HG03280 (cell line): ENCODE data around the gene ADARB2.
"Not testable (repeated sequence)": the region's sequence is repeated elsewhere in the genome, so short reads cannot be mapped to it uniquely, and the experiment has no call there.

Experiments used
- ATAC-seq: cut with Tn5 transposase; IDR thresholded peaks from one replicate; pipeline ENCODE4 v1.9.1; 2021; ENCODE audit warnings: mild to moderate bottlenecking, moderate library complexity; ENCODE audit not compliant: unreplicated experiment

ADARB2 gene

DNA sequence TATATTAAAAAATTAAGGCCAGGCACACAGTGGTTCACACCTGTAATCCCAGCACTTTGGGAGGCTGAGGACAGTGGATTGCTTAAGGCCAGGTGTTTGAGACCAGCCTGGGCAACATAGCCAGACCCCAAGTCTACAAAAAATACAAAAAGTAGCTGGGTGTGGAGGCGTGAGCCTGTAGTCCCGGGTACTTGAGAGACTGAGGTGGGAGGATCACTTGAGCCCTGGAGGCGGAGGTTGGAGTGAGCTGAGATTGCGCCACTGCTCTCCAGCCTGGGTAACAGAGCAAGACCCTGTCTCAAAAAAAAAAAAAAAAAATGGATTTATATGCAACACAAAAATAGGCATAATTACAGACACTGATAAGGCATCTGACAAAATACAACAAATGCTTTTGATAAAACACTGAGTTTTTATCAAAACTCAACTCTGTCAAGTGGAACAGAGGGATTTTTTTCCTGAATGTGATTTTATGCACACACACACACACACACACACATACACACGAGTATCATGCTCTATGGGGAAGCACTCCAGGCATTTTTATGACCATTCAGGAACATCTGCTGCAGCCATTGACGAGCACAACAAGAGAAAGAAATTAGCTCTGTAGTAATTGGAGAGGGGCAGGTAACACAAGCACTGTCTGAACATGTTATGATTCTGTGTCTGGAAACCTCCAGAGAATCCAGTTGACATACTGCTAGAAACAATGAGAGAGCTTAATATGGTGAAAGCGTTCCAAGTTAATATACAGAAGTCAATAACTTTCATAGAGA, 488.0 kb downstream of the ADARB2 start:
- ATAC-seq: no peak

DNA sequence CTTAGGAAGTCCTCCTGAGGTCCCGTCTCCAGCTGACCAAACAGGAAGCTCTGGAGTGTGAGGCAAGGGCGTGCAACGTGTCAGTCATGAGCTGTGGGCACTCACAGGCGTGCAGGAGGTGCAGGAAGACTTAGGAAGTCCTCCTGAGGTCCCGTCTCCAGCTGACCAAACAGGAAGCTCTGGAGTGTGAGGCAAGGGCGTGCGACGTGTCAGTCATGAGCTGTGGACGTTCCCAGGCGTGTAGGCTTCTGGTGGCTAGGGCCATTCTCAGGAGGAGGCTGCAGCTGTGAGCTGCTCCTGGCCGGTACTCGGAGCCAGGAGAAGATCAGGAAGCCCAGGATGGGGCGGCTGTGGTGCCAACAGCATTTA, 489.1 kb downstream of the ADARB2 start:
- not testable (repeated sequence) for ATAC-seq

DNA sequence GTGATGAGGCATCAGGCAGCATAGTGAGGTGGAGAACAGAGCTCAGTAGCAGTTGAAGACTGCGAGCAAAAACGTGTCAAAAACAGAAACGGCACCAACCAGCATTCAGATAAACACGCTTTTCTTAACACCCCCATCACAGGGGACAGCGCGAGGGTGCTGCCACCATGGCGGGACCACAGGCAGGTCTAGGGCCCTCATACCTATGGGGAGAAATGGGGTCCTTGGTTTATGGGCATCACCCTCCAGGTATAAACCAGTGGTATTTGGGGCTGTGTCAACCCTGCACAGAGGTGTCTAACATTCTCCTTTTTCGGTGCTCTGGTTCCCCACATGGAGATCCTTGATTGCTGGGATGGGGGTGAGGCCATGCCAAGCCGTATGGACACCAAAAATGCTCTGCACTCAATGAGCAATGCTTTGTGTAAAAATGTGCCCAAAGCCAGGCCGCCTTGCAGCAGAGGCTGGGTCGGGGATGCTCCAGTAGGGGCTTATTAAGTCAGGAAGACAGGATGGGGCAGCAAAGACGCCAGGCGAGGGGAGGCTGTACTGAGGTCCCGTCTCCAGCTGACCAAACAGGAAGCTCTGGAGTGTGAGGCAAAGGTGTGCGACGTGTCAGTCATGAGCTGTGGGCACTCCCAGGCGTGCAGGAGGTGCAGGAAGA, 489.6 kb downstream of the ADARB2 start:
- no peak for ATAC-seq

DNA sequence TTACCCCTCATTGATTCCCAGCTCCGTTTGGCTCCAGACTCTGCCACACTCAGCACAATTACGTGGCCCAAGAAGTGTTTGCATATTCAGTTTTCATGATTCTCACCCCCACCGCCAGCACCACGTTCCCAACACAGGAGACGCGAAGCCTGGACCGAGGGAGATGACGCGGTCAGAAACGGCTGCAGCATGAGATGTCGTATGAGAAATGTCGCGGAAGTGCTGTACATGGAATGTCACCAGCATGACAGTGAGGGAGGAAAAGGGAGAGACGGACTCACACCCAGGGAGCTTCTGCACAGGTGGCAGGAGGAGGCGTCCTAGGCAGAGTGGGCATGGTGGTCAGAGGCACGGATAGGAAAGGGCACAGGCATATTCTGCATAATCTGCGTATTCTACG, 492.8 kb downstream of the ADARB2 start:
- ATAC-seq: no peak

- no peak for ATAC-seq
These were observed 493.7 kb downstream of the ADARB2 start for GRCh38 chr10:1243486-1244234.

DNA sequence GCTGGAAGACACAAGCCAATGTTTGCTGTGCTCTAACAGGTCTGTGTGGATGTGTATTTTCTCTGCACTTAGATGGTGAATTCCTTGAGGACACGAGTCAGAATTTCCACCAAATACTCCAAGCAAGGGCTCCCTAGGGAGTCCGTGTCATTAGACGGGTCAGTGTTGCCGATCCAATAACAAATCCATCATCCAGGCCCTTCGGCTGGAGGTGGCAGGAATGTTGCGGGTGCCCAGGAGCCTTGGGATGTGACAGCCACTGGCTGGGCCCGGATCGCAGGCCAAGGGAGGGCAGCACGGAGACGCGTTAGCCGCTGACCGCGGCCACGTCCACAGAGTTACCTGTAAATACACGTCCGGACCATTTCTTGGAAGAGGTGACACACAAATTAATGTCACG, 494.4 kb downstream of the ADARB2 start:
- ATAC-seq: no peak

DNA sequence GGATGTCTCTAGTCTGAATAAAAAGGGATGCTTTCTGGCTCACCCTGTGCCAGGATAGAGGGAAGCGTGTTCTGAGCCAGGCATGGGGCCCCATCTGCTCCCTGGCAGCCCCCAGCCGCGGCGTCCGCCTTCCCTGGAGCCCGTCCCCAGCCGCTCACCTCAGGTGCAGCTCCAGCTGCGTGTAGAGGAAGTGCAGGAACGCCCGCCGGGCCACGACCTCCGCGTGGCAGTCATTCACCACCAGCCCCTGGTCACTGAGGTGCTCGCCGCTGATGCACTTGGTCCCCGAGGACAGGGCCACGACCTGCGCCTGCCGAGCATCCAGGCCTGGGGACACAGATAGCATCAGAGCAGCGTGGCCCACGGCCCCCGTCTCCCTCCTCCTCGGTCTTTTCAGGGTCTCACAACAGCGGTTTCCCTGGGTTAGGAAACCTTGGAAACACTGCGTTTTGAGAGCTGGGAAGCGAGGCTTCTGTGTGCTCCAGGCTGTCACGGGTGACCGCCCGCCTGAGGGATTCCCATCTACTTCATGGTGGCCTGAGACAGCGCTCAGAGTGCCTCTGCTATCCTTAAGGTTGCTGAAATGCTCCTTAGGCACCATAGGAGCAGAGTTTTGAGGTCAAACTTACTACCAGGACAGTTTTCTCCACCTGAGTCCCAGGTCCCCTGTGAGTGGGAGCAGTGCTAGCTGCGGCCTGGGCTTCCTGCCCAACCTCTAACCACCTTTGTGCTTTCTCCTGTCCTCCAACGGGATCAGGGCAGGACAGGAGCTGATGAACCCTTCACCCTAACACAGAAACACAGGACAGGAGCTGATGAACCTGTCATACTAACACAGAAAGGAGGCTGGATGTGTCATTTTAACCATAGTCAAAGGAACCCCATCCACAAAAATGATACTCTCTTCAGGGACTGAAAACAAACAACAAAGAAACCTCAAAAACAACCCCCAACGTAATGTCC, 495.1 kb downstream of the ADARB2 start:
- no peak for ATAC-seq

DNA sequence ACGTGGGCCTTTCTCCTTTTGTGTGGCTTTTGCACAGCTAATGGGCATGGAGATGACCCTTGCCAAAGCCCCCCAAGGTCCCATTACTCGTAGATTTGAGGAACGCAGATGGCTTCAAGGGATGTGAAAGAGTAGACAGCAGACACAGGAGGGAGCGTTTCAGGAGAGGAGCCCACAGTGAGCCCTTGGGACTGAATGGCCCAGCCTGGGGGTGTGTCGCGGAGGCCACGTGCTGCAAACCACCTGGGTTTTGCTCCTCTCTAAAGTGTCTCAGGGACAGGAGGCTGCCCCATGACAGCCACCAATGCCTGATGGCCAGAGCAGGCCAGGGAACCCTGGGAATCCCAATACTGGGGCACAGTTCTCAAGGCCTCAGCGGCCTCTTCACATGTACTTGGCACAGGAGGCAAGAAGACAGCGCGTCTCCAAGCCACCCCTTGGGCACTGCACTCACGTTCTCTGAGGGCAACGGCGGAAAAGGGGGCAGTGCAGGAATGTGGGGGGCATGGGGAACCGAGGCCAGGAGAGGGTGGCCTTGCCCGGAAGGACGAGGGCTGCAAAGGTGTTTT, 495.9 kb downstream of the ADARB2 start:
- ATAC-seq: no peak

DNA sequence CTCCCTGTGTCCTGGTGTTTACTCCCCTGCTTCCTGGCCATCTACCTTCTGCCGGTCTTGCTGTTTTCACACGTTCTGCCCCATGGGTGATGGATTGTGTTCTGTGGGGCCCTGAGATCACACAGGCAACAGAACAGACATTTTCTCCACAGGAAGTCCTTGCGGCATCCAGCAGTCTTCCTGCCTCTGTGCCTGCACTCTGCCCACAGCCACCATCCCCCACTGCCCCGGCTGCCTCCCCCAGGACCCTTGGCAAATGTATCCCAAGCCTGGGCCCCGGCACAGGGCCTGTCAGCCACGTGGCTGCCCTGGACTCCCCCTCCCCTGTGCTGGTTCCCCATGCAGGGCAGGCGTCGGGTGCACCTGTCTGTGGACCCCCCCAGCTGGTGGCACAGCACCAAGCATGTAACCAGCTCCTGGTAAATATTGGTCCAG, 497.0 kb downstream of the ADARB2 start:
- ATAC-seq: no peak

- ATAC-seq: no peak
These were observed 504.3 kb downstream of the ADARB2 start for GRCh38 chr10:1233031-1233430.

DNA sequence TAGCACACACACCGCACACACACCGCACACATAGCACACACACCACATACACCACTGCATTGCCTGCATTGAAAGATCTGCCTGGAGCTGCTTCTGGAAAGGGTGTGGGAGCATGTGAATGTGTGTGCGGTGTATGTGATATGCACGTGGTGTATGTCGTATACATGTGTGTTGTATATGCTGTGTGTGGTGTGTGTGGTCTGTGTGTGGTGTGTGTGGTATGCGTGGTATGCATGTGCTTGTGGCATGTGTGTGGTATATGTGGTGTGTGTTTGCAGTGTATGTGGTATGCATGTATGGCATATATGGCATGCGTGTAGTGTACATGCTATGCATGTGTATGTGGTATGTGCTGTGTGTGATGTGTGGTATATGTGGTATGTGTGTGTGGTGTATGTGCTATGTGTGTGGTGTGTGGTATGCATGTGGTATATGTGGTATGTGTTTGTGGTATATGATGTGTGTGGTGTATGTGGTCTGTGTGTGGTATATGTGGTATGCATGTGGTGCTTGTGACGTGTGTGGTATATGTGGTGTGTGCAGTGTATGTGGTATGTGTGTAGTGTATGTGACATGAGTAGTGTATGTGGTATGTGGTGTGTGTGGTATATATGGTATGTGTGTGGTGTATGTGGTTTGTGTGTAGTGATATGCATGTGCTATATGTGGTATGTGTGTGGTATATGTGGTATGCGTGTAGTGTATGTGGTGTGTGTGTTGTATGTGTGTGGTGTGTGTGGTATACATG, 505.0 kb downstream of the ADARB2 start:
- no peak for ATAC-seq

- ATAC-seq: no peak
These were observed 506.6 kb downstream of the ADARB2 start for GRCh38 chr10:1230592-1231275.

GRCh38 chr10:1230138-1230537, 507.2 kb downstream of the ADARB2 start:
- ATAC-seq: no peak

- ATAC-seq: no peak
These were observed 507.8 kb downstream of the ADARB2 start for GRCh38 chr10:1229574-1229973.

GRCh38 chr10:1229116-1229515, 508.2 kb downstream of the ADARB2 start:
- no peak for ATAC-seq

DNA sequence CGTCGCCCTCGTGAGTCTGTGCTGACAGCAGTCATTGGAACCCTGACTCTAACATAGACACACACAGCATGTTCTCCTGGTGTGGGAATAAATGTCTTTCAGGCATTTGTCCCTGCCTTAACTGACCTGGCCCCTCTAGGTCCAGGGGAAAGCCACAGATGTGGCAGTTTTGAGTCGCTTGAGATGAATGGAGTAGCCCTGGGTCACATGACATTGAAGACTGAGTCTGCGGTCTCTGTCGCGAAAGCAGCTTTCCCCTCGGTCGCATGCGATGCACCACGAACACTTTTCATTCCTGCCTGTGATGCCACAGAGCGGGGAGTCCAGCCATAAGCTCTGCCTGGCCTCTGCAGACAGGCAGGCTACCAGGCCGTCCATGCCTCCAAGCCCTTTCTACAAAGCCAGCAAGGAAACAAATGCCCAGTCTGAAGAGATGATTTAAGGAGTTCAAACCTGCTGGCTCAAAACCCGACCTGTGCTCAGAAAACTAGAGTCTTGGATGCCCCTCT, 508.8 kb downstream of the ADARB2 start:
- ATAC-seq: no peak

GRCh38 chr10:1227510-1228402, 509.6 kb downstream of the ADARB2 start:
- ATAC-seq: no peak

DNA sequence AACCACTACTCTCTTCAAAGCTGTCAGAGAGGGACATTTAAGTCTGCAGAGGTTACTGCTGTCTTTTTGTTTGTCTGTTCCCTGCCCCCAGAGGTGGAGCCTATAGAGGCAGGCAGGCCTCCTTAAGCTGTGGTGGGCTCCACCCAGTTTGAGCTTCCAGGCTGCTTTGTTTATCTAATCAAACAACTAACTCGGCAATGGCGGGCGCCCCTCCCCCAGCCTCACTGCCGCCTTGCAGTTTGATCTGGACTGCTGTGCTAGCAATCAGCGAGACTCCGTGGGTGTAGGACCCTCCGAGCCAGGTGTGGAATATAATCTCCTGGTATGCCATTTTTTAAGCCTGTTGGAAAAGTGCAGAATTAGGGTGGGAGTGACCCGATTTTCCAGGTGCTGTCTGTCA, 510.4 kb downstream of the ADARB2 start:
- not testable (repeated sequence) for ATAC-seq
